Kidney (tissue), 14 donors: ENCODE measurements around the gene QSOX1. TPM values are rescaled to one million over a fixed set of nuclear protein-coding genes. Genes with fewer than 3 reads are reported as not detected.

Experiments used
- DNase-seq, 5 donors: peaks; one replicate each; pipeline ENCODE4 v3.0.0-alpha.2; 2013 to 2020
- FAIRE-seq: peaks from 2 replicates; lab custom pipeline; 2012; peaks lifted over from hg19 to GRCh38; lab: Jason Lieb, UNC
- H3K27ac ChIP-seq, 2 donors: one replicate each; pipeline ENCODE4 v1.7.0; 2013; ENCODE audit warnings: low read depth in 2 of 2, low read length in 2 of 2, inconsistent platforms in 1 of 2
- H3K27me3 ChIP-seq: one replicate; pipeline ENCODE4 v1.7.1; 2013; ENCODE audit warnings: low read length, inconsistent platforms; ENCODE audit not compliant: control insufficient read depth, insufficient read depth
- H3K36me3 ChIP-seq, 3 donors: one replicate each; pipeline versions ENCODE4 v1.7.0 to v1.7.1; 2013; ENCODE audit warnings: low read length in 3 of 3, control low read depth in 1 of 3, inconsistent platforms in 1 of 3; ENCODE audit not compliant: insufficient read depth in 3 of 3, control insufficient read depth in 2 of 3
- H3K4me1 ChIP-seq, 3 donors: one replicate each; pipeline versions ENCODE4 v1.7.0 to v1.7.1; 2013; ENCODE audit warnings: low read length in 3 of 3, inconsistent platforms in 1 of 3, low read depth in 1 of 3; ENCODE audit not compliant: control insufficient read depth in 2 of 3, insufficient read depth in 2 of 3
- H3K4me3 ChIP-seq, 3 donors: one replicate each; pipeline versions ENCODE4 v1.7.0 to v1.8.1; 2013; ENCODE audit warnings: low read length in 3 of 3, control low read depth in 1 of 3, inconsistent platforms in 1 of 3
- H3K9ac ChIP-seq, 3 donors: one replicate each; pipeline versions ENCODE4 v1.7.0 to v1.7.1; 2013; ENCODE audit warnings: low read length in 3 of 3, control low read depth in 1 of 3, inconsistent platforms in 1 of 3
- H3K9me3 ChIP-seq, 3 donors: one replicate each; pipeline versions ENCODE4 v1.7.0 to v1.7.1; 2013; ENCODE audit warnings: low read length in 3 of 3, control low read depth in 1 of 3, inconsistent platforms in 1 of 3; ENCODE audit not compliant: control insufficient read depth in 2 of 3, insufficient read depth in 1 of 3
- intact Hi-C: fragments of 100-400 bp; cut with DNase I; formaldehyde crosslinking; loops from one replicate; pipeline ENCODE4 v1.11.1; 2022
- polyA plus RNA-seq: library from polyadenylated mRNA; stranded (reverse); fragments of 350-450 nt; fragmentation: Illumina TruSeq; extraction: RNeasy Lipid Tissue Mini Kit (QIAGEN cat#74804); gene quantifications from one replicate; pipeline ENCODE4 v1.2.3, GENCODE V29; 2014; ENCODE audit warnings: low read depth, low replicate concordance; ENCODE audit not compliant: insufficient read depth
- total RNA-seq: library from RNA; stranded (reverse); fragmentation: NEBNext Ultra II Directional; extraction: Animal tissue kit (Norgen Biotek cat#: 25700); gene quantifications from one replicate; pipeline ENCODE4 v1.2.1, GENCODE V29; 2021
- TF ChIP-seq, protein P1 (sequence below): IDR thresholded peaks from 3 replicates; pipeline ENCODE4 v1.5.1; 2012; ENCODE audit warnings: mild to moderate bottlenecking, moderate library complexity, borderline replicate concordance; ENCODE audit not compliant: insufficient read depth; ENCODE audit errors: extremely low read depth
- donor health status: control.
- donor health status: control.
- donor health status: control.
- donor health status: control.
- donor health status: control.
- donor health status: DM: yes; HTN: yes; CAD: no.
- donor health status: Normal renal cell carcinoma (clear cell type).

Gene QSOX1
- total and polyA plus RNA-seq, 2 donors from 2014 or later, result 94.5 to 111 TPM

DNA sequence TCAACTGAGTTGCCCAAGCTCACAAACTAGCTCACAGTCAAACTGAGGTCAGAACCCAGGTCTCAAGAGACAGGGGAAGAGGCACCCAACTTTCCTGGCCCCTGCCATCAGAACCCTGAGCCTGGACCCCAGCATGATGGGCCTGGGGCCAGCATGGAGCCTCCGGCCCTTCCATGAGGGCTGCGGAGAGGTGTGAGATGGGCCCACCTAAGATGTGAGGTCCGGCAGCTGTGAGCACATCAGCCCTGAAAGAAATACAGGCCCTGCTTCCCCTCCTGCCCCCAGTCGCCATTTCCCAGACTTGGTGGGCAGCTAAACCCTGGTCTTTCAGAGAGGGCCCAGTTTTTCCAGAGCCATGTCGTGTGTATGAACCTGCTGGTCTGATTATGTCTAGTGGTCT, 30.6 kb downstream of the QSOX1 start:
- Histone ChIP-seq H3K27ac (no peak overlapping the region), H3K9me3 (no peaks in the 10 kb centered on the region), H3K9ac (no peak overlapping the region), H3K36me3 (peaks cover 0 to 9% (median 6%) of the 10 kb centered on the region in 3 donors), H3K27me3 (no peaks in the 10 kb centered on the region), H3K4me3 (no peak overlapping the region), H3K4me1 (no peaks in the 10 kb centered on the region)
- TF ChIP-seq, protein P1, sequence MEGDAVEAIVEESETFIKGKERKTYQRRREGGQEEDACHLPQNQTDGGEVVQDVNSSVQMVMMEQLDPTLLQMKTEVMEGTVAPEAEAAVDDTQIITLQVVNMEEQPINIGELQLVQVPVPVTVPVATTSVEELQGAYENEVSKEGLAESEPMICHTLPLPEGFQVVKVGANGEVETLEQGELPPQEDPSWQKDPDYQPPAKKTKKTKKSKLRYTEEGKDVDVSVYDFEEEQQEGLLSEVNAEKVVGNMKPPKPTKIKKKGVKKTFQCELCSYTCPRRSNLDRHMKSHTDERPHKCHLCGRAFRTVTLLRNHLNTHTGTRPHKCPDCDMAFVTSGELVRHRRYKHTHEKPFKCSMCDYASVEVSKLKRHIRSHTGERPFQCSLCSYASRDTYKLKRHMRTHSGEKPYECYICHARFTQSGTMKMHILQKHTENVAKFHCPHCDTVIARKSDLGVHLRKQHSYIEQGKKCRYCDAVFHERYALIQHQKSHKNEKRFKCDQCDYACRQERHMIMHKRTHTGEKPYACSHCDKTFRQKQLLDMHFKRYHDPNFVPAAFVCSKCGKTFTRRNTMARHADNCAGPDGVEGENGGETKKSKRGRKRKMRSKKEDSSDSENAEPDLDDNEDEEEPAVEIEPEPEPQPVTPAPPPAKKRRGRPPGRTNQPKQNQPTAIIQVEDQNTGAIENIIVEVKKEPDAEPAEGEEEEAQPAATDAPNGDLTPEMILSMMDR, result no peak
- intact Hi-C loops, result no loop called here
- no peak for FAIRE-seq
- DNase-seq, result peak in 1 of 5 donors; percentile 50

DNA sequence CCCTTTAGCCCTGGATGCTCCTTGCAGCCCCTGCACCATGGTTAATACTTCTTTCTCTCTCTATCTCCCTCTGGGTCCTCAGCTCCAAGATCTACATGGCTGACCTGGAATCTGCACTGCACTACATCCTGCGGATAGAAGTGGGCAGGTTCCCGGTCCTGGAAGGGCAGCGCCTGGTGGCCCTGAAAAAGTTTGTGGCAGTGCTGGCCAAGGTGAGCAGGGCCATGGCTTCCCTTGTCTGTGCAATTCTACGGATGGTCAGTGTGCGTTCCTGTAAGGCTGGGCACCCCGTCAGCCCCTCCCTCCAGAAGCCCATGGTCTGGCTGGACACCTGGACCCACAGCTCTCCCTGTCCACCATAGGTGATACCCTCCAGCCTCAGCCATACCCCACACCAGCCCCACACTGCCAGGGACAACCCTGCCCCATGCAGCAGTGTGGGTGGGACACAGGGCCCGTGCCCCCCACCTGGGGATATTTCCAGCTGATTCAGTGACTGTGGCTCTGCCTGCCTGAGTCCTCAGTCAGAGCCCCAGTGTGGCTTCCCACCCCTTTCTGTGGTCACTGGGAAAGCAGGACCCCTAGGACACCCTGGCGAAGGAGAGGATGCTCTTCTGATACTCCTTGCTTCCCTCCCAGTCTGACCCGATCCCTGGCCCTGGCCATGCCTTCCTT, 31.4 kb downstream of the QSOX1 start:
- H3K4me1 ChIP-seq, result no peaks in the 10 kb centered on the region
- TF ChIP-seq, protein P1, result no peak
- peak in 1 of 5 donors; percentile 41 for DNase-seq
- no peaks in the 10 kb centered on the region for H3K9me3 ChIP-seq
- FAIRE-seq, result no peak
- no peak overlapping the region for H3K4me3 ChIP-seq
- no peak overlapping the region for H3K27ac ChIP-seq
- no peak overlapping the region for H3K9ac ChIP-seq
- H3K36me3 ChIP-seq, result peaks cover 0 to 10% (median 9%) of the 10 kb centered on the region in 3 donors
- H3K27me3 ChIP-seq, result no peaks in the 10 kb centered on the region
- intact Hi-C loops, result no loop called here

DNA sequence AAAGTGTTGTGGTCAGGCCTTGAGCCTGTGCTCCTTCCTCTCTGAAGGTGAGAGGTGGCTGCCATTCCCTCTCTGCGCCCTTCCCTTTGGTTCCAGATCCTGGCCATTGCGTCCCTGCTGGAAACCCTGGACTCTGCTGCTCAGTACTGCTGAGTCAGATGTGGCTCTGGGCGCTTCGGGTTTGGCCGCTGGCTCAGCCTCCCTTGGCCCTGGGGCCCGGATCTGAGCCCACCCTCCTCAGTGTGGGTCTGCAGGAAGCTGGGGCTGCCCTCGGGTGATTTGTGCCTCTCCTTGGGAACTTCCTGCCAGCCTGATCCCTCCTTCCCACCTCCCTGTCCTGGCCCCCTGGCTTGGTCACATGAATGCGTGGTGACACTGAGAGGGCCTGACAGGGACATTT, 32.2 kb downstream of the QSOX1 start:
- intact Hi-C loops, result no loop called here
- FAIRE-seq (no peak), DNase-seq (no peak)
- Histone ChIP-seq H3K27me3 (no peaks in the 10 kb centered on the region), H3K4me1 (no peaks in the 10 kb centered on the region), H3K36me3 (peaks cover 0 to 10% (median 9%) of the 10 kb centered on the region in 3 donors), H3K27ac (no peak overlapping the region), H3K9me3 (no peaks in the 10 kb centered on the region), H3K4me3 (no peak overlapping the region), H3K9ac (no peak overlapping the region)
- TF ChIP-seq, protein P1, result no peak
